ENCODE measurements around the gene ICOS. TPM values are rescaled to one million over a fixed set of nuclear protein-coding genes. Genes with fewer than 3 reads are reported as not detected.

Gene ICOS
- total RNA-seq, 2 donors from 2014 or later: not detected

- no peak for DNase-seq (ENCODE audit: low spot score)
- Histone ChIP-seq H3K27ac (no peak overlapping the region), H3K36me3 (no peaks in the 10 kb centered on the region), H3K27me3 (no peaks in the 10 kb centered on the region), H3K4me1 (no peaks in the 10 kb centered on the region), H3K4me3 (no peak overlapping the region), H3K9me3 (no peaks in the 10 kb centered on the region)
- TF ChIP-seq, protein P1, sequence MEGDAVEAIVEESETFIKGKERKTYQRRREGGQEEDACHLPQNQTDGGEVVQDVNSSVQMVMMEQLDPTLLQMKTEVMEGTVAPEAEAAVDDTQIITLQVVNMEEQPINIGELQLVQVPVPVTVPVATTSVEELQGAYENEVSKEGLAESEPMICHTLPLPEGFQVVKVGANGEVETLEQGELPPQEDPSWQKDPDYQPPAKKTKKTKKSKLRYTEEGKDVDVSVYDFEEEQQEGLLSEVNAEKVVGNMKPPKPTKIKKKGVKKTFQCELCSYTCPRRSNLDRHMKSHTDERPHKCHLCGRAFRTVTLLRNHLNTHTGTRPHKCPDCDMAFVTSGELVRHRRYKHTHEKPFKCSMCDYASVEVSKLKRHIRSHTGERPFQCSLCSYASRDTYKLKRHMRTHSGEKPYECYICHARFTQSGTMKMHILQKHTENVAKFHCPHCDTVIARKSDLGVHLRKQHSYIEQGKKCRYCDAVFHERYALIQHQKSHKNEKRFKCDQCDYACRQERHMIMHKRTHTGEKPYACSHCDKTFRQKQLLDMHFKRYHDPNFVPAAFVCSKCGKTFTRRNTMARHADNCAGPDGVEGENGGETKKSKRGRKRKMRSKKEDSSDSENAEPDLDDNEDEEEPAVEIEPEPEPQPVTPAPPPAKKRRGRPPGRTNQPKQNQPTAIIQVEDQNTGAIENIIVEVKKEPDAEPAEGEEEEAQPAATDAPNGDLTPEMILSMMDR (IDR thresholded peaks at IDR 0.05): no peak
Observed at GRCh38 chr2:203971251-203971650, 34.7 kb downstream of the ICOS start.

DNA sequence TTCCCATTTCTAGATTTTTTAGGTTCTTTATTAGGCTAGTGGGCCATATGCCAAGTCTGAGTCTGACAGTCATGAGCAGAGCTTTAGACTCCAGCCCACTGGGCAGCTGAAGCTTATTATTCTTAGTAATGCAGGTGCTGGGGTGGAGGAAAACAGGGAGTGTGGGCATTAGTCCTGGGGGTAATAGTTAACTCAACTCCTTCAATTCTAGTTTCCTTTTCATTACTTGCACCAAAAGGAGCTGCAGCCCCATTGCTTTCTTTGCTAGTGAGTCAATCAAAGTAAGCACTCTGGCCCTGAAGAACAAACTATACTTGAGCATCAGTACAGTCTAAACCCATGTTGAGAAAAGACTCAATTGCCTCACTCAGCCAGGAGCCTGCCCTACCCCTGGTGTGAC is 35.5 kb downstream of the ICOS start:
- Histone ChIP-seq H3K9me3 (no peaks in the 10 kb centered on the region), H3K27me3 (no peaks in the 10 kb centered on the region), H3K4me1 (no peaks in the 10 kb centered on the region), H3K36me3 (no peaks in the 10 kb centered on the region), H3K27ac (no peak overlapping the region), H3K4me3 (no peak overlapping the region)
- TF ChIP-seq, protein P1 (IDR thresholded peaks at IDR 0.05): no peak
- no peak for DNase-seq (ENCODE audit: low spot score)

DNA sequence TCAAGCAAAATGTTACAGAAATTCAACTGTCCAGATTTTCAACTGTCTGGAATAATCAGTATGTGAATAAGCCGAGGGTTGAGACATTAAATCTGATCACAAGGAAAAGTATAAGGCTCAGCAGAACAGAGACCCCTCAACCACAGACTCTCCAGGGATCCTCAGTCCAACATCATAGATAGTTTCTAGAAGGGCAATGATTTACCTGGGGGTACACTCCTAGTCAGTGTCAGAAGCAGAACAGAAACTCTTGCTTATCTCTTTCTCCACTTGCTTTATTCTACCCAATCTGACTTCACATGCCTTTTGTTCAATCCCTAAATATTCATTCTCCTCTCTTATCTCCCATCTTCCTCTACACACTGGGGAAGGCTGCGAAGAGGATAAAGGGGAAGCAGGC is 36.4 kb downstream of the ICOS start:
- Histone ChIP-seq H3K27me3 (no peaks in the 10 kb centered on the region), H3K4me3 (no peak overlapping the region), H3K27ac (no peak overlapping the region), H3K36me3 (no peaks in the 10 kb centered on the region), H3K4me1 (no peaks in the 10 kb centered on the region), H3K9me3 (no peaks in the 10 kb centered on the region)
- no peak for DNase-seq (ENCODE audit: low spot score)
- TF ChIP-seq, protein P1 (IDR thresholded peaks at IDR 0.05): no peak

DNA sequence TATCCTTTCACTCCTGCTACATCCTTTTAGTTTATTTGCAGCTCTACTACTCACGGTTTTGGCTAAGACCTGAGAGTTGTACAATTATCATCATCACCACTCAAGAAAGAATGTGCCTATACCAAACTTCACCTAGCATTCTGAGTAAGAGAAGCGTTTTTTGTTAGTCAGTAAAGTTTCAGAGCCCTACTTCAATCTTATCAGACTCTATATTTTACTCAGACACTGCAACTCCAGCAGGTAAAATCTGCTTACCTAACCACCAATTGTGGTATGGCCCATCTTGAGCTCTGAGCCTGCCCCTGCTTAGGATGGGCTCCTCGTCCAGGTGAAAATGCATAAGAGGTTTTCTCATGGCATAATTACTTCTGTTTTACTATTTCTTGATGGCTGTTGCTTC is 37.1 kb downstream of the ICOS start:
- no peaks in the 10 kb centered on the region for H3K36me3 ChIP-seq
- no peak overlapping the region for H3K27ac ChIP-seq
- H3K27me3 ChIP-seq: no peaks in the 10 kb centered on the region
- no peaks in the 10 kb centered on the region for H3K4me1 ChIP-seq
- TF ChIP-seq, protein P1 (IDR thresholded peaks at IDR 0.05): no peak
- DNase-seq (ENCODE audit: low spot score): no peak
- H3K4me3 ChIP-seq: no peak overlapping the region
- H3K9me3 ChIP-seq: no peaks in the 10 kb centered on the region

GRCh38 chr2:203975912-203976311 is 39.3 kb downstream of the ICOS start:
- no peak for DNase-seq (ENCODE audit: low spot score)
- H3K27ac ChIP-seq: no peak overlapping the region
- H3K4me3 ChIP-seq: no peak overlapping the region
- no peaks in the 10 kb centered on the region for H3K4me1 ChIP-seq
- H3K27me3 ChIP-seq: no peaks in the 10 kb centered on the region
- TF ChIP-seq, protein P1 (IDR thresholded peaks at IDR 0.05): no peak
- H3K36me3 ChIP-seq: no peaks in the 10 kb centered on the region
- H3K9me3 ChIP-seq: no peaks in the 10 kb centered on the region

DNA sequence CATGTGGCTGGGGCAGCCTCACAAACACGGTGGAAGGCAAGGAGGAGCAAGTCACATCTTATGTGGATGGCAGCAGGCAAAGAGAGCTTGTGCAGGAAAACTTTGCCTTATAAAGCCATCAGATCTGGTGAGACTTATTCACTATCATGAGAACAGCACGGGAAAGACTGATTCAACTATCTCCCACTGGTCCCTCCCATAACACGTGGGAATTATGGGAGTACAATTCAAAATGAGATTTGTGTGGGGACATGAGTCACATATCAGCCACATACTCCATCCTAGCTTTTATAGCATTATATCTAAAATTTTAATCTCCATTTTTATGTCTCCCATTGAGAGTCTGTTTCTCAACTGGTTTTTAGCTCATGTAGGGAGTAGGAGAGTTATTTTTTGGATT is 45.7 kb downstream of the ICOS start:
- Histone ChIP-seq H3K27ac (no peak overlapping the region), H3K9me3 (no peaks in the 10 kb centered on the region), H3K27me3 (no peaks in the 10 kb centered on the region), H3K4me1 (no peaks in the 10 kb centered on the region), H3K4me3 (no peak overlapping the region), H3K36me3 (no peaks in the 10 kb centered on the region)
- no peak for DNase-seq (ENCODE audit: low spot score)
- TF ChIP-seq, protein P1 (IDR thresholded peaks at IDR 0.05): no peak

Measured in right atrium auricular region (tissue), 2 donors.